ENCODE data around the gene ATF7IP.

DNA sequence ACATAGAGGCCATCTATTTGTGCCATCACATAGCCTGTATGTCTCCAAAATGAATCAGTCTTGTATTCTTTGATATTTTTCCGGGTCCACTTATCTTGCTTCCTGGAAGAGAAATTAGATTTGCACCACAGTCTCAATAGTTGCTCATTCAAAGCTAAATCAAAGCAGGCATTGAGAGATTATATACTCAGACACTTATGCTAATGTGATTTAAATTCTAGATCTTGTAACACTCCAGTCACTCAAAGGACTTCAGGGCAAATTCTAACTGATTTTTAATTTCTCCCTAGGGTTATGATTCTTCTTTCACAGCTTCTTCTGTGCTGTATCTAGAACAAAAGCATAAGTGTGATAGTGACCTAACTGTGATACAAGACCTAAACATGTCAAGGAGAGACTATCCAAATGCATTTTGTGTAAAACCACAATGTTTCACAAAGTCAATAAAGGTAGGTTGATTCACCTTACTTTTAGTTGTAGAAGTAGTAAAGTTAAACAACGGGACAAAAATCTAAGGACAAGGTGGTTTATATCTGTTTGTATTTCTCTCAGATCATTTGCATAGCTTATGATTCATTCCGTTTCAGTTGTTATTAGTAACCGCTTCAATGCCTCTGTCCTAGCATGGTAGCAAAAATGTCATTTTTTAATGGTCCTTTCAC, 175.4 kb downstream of the ATF7IP start:
- TF ChIP-seq, protein P1, sequence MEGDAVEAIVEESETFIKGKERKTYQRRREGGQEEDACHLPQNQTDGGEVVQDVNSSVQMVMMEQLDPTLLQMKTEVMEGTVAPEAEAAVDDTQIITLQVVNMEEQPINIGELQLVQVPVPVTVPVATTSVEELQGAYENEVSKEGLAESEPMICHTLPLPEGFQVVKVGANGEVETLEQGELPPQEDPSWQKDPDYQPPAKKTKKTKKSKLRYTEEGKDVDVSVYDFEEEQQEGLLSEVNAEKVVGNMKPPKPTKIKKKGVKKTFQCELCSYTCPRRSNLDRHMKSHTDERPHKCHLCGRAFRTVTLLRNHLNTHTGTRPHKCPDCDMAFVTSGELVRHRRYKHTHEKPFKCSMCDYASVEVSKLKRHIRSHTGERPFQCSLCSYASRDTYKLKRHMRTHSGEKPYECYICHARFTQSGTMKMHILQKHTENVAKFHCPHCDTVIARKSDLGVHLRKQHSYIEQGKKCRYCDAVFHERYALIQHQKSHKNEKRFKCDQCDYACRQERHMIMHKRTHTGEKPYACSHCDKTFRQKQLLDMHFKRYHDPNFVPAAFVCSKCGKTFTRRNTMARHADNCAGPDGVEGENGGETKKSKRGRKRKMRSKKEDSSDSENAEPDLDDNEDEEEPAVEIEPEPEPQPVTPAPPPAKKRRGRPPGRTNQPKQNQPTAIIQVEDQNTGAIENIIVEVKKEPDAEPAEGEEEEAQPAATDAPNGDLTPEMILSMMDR (IDR thresholded peaks at IDR 0.05): no peak
- TF ChIP-seq EZH2 (IDR thresholded peaks at IDR 0.05; ENCODE audit: borderline replicate concordance, insufficient read depth, low read depth, low read length, poor library complexity, severe bottlenecking): no peak
